ENCODE data around the gene EVL.

EVL gene

DNA sequence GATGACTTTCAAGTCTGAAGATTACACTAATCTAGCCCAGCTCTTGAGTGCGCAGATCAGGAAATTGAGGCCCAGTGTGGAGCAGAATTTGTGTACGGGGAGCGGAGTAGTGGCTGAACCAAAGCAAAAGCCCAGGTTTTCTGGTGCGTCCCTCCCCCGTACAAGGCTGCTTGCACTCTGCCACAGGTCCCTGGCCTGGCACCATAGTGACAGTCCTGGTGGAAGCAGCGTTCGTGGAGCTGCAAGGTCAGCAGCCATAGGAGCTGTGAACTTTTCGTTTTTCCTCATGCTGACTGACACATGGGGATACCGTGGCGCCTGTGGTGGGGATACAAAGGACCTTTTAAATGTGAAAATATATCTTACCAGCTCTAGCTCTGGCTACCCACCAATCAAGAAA, 1.7 kb downstream of the EVL start:
- no peak for DNase-seq (ENCODE audit: low read depth)

DNA sequence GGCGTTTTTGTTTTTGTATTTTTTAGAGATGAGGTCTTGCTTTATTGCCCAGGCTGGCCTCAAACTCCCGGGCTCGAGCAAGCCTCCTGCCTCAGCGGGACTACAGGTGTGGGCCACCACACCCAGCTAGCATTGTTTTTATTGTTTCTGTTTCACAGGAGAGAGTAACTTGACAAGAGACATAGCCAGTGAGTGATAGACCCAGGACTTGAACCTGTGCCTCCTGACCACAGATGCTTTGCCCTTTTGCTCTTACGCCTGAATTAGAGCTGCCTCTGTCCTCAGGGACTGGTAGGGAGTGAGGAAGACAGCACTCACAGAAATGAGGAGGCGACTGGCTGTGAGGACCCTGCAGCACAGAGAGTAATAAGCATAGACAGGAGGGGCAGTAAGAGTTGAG, 2.3 kb downstream of the EVL start:
- no peak for DNase-seq (ENCODE audit: low read depth)

DNA sequence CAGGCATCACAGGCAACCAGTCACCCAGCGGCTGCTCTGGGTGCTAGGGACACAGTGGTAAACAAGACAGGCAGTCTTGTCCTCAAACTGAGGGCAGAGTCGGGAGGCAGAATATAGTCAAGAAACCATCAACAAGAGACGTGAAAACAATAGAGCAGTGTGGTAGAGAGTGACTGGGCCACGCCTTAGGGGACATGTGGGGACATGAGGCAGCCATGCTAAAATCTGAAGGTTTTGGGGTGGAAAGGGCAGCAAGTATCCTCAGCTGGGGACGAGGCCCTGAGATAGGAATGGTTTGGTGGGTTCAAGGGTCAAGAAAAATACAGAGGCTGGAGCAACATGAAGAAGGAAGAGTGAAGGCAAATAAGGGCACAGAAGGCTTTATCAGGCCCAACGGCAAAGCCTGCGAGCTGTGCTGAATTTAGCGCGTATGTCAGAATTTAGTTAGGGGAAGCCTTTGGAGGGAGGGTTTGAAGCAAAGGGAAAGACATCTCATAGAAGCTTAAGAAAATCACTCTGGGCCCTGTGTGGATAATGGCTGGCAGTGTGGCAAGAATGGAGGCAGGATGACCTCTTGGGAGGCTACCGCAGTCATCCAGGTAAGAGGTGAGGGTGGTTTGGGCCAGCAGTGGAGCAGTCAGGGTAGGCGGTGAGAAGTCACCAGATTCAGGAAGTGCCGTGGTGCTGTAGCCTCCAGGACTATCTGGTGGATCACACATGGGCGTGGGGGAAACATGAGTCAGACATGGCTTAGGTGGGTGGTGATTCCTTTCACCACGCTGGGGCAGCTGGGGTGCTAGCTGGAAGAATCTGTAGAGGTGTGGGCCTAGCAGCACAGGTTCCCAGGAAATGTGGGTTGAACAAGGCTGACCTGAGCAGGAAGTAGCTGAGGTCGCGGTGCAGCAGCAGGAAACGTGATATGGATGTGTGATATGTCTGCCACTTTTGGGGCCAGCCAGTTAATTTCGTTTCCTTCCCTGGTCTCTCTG, 3.0 kb downstream of the EVL start:
- peak; percentile 30 for DNase-seq (ENCODE audit: low read depth)

DNA sequence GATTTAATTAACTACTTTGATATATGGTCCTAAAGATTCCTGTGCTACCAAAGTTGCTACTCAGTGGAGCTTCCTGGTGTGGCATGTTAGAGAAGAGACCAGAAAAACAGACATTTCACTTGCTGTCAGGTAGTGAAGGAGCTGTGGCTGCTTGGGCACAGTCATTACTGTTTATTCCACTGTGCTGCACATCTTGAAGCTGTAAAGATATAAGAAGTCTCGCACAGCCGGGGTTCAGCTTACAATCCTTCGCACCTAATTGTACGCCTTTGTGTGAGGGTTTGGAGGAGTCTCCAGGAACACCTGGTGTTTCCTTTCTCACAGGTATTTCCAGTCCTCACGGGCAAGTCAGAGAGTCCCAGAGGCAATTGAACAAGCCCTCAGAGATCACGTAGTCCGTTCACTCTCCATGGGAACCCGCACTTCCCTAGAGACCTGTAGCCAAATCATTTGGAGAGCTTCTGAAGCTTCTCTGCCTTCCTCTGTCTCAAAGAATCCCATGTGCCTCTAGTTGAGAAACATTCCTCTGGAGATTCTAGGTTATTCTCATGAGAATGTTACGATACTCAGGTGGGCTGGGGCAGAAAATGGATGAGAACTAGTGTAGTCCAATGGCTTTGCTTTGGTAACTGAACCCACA, 4.1 kb downstream of the EVL start:
- no peak for DNase-seq (ENCODE audit: low read depth)

DNA sequence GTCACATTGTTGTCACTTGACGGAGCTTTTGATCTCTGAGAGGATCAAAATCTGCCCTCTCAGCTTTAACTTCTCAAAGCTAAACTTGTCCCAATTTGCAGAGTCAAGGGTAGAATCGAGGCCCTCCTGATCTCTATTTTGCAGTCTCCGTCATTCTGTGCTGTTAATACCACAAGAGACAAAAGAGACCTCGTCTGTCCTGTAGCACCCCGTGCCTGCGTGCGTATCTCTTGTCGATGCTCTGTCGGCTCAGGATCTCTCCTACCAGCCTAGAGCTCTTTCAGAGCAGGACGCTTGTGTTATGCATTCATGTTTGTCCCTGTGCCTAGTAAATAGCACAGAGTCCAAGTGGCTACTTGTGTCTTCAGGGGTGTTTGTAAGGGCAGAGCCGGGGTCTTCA, 5.1 kb downstream of the EVL start:
- no peak for DNase-seq (ENCODE audit: low read depth)

DNA sequence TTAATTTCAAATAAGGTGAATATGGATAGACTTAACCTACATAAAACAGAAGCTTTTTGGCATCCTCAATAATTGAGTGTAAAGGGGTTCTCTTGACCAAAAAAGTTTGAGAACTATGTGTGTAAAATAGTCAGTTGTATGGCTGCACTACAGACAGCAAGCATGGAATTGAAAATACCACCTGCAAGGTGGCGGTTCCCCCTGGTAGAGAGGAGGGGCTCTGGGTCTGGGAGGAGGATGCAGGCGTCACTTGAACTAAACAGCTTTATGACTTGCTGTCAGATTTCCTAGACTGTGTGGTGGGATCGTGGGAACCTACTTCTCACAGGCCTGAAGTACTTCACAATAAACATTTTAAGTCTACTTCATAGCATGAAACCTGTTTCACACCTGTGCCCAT, 6.3 kb downstream of the EVL start:
- DNase-seq (ENCODE audit: low read depth): no peak

DNA sequence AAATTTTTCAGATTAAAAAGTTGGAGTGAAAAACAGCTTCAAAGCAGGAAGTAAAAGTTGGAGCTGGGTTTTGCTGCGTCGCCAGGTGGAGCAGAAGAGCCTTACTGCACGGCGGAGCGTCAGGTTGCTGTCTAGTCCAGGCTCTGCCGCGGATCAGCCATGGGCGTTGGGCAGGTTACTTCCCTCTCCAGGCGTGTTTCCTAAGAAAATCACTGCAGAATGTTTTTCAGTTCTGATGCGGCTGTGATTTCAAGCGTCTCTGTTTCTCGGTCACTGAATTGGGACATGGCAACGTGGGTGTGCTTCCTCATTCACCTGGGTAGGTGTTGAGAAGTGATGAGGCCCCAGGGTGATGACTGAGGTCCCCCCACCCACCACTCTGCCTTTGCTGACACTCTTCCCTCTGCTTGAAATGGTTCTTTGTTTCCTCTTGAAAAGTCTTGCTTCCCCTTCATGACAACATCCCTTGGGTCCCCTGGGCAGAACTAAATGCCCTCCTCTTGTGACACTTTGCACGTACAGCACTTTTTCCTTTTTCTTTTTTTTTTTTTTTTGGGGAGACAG, 7.6 kb downstream of the EVL start:
- peak; percentile 46 for DNase-seq (ENCODE audit: low read depth)

DNA sequence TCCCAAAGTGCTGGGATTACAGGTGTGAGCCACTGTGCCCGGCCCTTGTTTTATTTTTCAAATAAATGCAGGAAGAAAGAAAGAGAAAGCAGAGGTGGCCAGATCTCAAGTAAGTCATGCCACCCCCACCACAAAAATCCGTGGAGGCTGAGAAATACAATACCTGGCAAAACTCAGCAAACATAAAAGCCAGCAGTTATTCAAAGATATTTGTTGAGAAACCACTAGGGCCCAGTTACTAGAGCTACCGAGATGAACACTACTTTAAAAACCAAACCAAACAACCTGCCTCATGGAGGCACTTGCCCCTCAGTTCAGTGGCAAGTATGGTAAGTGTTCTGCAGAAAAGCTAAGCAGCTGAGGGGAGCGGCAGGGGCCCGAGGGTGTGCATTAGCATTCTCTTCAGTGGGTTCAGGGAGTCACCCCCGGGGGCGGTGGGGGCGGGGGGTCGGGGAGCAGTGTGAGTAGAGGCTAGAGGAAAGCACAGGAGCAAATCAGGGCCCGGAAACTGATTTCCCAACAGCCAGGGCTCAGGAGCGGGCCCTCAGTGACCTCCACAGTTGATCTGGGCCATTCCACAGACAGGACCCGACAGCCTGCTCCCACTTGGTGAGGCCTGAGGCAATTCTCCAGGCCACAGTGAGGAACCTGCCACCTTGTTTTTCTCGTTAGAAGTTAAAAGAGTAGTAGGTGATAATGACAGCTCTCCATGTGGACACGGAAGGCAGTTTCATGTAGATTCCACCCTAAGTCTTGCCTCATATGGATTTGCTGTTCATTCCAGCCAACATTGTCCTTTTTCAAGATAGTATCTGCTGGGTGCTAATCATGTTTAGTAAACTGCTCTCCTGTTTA, 8.6 kb downstream of the EVL start:
- DNase-seq (ENCODE audit: low read depth): no peak

DNA sequence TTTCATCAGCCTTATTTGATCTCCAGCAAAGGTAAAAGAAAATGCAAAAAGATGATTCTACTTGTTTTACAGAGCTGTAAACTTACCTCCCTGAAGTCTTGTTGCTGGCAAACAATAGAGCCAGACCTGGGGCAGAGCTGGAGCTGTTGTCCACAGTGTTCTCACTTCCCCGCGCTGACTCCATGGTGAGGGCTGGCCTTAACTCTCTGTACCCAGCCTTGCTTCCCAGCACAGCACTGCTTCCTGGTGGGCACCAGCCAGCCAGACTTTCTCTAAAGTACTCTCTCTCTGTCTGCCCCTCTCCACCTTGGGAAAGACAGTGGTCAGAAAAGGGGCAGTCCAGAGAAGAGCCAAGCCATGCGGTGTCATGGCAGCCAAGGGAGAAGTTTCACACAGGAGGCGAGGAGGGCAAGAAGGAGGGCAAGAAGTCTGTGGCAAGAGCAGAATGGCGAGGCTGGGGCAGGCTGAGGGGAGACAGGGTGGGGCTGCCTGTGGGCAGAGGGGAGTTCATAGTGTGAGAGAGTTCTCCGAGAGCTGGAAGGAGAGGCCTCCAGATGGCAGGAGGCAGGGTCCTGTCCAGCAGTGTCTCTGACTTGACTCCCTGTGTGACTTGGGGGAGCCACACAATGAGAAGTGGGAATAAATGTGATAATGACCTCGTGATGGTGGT, 9.3 kb downstream of the EVL start:
- DNase-seq (ENCODE audit: low read depth): no peak

DNA sequence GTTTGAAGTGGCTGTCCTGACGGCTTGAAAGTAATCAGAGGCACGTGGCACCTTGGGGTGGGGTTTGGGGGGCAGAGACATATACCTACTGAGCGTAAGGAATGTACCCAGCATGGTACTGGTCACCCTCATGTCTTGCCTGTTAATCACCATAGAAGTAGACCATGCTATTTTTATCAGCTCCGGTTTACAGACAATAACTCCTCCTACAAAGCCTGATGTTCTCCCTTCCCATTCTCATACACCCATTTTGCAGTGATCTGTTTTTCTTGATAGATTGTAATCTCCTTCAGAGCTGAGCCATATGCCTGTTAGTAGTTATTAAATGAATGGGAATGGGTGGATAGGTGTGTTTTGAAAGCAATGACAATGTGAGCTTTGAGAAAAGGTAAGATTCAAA, 10.5 kb downstream of the EVL start:
- DNase-seq (ENCODE audit: low read depth): no peak

DNA sequence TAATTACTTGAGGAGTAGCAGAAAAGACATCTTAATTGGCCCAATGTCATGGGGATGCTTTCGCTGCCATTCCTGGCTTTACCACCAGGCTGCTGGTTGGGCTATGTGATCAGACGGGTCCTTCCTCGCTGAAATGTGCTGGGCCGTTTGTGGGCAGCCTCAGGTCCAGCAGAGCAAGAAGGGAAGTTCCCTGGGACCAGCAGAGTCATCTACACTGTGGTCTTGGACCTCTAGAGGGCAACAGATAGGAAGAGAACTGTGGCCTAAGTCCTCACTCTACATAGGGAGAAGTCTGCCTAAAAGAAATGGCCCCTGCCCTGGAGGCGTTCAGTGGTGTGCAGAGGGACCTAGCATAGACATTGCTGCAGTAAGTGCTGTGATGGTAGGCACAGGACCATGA, 10.9 kb downstream of the EVL start:
- peak; percentile 52 for DNase-seq (ENCODE audit: low read depth)

DNA sequence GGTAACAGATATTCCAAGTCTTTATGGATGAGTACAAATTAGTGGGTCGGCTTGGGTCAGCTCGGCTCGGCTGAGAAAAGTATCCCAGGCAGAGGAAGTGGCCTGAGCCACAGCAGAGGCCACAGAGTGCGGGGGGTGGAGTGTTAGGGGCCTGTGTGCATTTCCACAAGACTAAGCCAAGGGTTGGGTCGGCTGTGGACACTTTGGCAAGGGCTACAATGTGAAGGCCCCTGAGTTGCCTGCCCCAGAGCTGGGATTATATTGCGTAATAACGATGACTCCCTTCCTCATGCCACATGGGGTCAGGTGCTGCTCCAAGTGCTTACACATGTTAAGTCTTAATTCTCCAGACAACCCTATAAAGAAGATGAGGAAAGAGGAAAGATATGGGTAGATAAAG, 11.4 kb downstream of the EVL start:
- DNase-seq (ENCODE audit: low read depth): peak; percentile 95

DNA sequence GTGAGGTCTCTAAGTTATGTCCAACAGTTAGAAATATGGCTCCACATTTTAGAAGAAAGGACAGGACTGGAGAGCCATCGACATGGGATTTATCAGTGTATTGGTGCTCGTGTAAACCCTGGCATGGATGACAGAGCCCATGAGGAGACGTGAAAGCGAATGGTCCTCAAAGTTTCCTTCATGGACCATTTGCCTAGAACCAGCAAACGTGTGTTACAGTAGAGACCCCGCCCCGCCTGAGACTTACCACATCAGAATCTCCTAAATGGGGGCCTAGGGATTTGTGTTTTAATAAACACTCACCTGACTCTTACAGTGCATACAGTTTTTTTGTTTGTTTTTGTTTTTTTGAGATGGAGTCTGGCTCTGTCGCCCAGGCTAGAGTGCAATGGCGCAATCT, 12.2 kb downstream of the EVL start:
- DNase-seq (ENCODE audit: low read depth): no peak

DNA sequence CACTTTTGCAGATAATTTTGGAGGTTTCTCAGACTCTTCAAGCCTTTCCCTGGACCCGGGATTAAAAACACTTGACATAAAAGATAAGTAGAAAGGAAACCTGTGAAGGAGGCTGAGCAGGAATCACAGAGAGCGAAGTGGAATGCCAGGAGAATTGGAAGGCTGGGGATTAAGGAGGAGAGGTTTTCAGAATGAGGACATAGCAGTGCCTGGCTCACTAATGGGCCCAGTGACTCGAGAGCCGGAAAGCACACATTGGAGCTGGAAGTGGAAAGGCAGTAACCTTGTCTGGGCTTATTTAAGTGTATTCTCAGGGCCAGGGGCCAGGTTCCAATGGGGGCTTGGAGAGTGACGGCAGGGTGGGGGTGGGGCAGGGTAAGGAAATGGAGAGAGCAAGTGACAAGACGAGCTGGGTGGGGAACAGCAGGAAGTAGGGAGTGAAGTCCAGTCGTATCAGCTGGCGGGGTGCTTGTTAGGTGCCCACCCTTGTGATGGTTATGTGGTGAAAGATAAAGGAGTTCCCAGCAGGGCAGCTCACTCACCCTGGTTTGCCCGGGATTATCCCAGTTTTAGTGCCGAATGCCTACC, 13.1 kb downstream of the EVL start:
- DNase-seq (ENCODE audit: low read depth): no peak

DNA sequence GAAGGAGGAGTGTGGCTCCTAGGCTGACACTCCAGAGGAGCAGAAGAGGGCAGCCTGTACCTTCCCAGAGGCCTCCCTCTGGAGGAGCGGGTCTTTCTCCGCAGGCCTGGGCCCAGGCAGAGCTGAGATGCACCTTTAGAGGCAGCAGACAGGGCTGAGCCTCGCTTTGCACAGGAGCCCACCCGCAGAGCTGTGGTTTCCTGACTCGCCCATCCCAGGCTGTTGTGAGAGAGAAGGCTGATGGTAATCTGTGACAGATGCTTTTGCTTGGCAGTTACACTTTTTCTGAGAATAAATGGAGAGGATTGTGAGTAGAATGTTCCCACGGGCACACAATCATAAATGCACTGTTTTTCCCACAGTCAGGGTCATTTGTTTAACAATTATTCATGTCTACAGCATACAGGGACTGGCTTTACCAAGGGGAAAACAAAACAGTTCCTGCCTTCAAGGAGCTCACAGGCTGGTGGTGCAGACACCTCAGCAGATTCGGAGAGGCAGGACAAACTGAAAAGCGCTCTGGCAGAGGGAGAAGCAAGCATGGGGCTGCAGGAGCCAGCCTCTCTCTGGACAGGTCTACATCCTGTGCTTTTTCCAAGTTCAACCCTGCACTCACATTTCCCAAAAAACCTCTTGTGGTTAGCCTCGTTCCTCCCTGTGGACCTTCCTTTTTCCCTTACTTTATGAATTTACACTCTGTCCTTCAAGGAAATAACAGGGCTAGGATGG, 13.9 kb downstream of the EVL start:
- peak; percentile 89 for DNase-seq (ENCODE audit: low read depth)

DNA sequence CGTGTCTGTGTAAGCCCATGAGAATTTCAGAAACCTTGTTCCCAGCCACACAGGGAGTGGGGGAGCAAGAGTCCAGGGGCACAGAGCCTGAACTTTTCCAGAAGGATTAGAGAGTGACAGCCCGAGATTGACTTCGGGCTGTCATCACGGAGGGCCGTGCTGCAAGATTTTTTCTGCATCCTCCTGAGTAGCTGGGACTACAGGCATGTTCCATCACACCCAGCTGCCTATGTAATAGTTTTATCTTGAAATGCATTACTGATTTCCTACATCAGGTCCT, 14.4 kb downstream of the EVL start:
- peak; percentile 40 for DNase-seq (ENCODE audit: low read depth)

DNA sequence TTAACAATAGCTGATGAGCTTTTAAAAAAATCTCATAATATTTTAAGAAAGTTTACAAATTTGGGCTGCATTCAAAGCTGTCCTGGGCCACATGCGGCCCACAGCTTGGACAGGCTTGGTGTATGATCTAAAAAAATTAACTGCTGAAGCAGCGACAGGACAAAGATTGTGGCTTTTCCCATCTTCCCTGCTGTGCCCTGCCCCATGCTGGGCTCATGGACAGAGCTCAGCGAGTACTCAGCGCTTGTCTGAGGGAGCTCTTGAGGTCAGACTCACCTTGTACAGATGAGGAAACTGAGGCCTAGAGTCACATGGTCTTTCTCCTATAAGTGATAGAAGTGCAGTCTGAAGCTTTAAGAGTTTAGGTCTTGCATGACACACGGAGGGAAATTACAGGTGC, 15.0 kb downstream of the EVL start:
- DNase-seq (ENCODE audit: low read depth): no peak

DNA sequence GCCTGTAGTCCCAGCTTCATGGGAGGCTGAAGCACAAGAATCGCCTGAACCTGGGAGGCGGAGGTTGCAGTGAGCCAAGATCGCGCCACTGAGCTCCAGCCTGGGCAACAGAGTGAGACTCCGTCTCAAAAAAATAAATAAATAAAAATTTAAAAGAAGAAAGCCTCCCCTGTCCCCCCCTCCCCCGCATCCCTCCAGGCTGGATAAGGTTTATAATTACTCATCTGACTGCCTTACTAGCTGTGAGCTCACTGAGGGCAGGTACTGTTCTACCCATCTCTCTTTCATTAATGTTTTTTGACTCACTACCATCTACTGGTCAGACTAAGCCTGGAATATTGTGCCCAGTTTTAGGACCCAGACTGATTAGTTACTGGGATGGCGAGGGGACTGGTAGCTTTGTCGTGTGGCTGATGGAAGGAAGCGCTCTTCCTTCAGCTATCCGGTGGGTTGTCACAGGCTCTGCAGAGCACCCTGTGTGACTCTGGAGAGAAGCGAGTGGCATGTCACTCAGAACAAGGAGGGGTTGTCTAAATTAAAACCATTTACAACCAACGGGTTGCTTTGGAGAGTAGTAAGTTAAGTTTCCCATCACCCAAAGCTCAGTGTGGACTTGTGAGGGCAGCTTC, 16.9 kb downstream of the EVL start:
- DNase-seq (ENCODE audit: low read depth): no peak

DNA sequence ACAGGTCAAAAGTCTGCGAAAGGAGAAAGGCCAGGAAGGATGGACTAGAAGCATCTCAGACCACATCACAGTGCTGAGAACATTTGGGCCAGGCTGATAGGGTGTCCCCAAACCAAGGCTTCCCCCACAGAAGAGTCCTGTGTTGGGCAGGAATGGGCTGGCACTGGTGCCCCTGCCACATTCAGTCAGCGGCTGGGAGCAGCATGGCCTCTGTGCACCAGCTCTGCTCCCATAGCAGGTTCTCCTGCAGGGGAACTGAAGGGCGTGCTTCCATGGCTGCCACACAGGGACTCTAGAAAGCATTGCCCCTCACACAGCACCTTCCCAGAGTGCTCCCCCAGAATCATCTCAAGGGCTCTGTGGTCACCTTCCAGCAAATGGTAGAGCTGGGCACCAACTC, 17.5 kb downstream of the EVL start:
- no peak for DNase-seq (ENCODE audit: low read depth)

DNA sequence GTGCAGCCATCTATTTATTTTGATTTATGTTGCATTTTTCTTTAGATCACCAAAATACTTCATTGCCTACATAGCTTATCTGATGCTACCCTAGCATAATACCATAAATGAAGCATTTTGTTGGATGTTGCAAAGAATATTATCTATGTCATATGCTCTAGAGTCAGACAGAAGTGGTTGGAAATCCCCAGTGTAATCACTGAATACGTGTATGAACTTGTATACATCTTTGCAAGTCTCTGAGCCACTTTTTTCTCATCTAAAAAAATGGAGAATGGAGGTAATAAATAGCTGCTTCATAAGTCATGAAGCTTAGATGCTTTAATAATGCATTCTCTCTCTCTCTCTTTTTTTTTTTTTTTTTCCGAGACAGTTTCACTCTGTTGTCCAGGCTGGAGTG, 18.5 kb downstream of the EVL start:
- peak; percentile 52 for DNase-seq (ENCODE audit: low read depth)

All from amniotic epithelial cell (primary cell).